Measurements from ENCODE around the gene HERC4.

The HERC4 gene, protein sequence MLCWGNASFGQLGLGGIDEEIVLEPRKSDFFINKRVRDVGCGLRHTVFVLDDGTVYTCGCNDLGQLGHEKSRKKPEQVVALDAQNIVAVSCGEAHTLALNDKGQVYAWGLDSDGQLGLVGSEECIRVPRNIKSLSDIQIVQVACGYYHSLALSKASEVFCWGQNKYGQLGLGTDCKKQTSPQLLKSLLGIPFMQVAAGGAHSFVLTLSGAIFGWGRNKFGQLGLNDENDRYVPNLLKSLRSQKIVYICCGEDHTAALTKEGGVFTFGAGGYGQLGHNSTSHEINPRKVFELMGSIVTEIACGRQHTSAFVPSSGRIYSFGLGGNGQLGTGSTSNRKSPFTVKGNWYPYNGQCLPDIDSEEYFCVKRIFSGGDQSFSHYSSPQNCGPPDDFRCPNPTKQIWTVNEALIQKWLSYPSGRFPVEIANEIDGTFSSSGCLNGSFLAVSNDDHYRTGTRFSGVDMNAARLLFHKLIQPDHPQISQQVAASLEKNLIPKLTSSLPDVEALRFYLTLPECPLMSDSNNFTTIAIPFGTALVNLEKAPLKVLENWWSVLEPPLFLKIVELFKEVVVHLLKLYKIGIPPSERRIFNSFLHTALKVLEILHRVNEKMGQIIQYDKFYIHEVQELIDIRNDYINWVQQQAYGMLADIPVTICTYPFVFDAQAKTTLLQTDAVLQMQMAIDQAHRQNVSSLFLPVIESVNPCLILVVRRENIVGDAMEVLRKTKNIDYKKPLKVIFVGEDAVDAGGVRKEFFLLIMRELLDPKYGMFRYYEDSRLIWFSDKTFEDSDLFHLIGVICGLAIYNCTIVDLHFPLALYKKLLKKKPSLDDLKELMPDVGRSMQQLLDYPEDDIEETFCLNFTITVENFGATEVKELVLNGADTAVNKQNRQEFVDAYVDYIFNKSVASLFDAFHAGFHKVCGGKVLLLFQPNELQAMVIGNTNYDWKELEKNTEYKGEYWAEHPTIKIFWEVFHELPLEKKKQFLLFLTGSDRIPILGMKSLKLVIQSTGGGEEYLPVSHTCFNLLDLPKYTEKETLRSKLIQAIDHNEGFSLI

DNA sequence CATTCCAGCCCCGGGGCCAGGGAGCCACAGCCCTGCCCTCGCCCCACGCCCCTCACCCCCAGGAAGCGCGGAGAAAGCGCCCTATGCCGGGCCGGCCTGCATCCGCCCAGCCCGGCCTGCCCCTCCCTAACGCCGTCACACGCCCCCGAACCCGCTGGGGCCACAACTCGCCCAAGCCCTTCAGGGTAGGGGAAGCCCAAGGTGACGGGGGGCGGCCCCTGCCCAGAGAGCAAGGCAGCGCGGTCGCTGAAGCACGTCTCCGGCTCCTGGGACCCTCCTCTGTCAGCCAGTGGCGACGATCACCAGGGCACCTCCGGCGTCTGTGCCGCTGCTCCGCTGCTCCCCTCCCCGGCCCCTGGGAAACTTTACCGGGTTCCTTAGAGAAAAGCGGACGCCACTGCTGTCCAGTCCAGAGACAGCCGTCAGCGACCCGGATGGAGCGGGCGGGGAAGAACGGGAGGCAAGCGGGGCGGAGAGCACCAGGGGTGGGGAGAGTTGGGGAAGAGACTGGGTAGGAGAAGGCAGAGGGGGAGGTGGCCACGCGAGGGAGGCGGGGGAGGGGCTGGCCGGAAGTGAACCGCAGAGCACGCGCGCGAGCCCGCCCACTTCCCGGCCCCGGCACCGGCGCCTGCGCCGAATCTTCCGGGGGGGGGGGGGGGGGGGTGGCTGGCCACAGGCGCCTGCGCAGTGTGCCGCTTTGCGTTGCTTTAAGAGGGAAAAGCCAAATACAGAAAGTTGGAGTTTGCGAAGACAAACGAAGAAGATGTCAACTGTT, at the start of gene HERC4:
TSS of gene HERC4 (minus strand) at position 509 of the 775 bp plus-strand sequence. CDS start 2,175 bp downstream, outside the sequence.
- peak; percentile 71 to 81 (median 75) for DNase-seq (ENCODE audit: low read depth in 2 of 3, low spot score in 2 of 3)

DNA sequence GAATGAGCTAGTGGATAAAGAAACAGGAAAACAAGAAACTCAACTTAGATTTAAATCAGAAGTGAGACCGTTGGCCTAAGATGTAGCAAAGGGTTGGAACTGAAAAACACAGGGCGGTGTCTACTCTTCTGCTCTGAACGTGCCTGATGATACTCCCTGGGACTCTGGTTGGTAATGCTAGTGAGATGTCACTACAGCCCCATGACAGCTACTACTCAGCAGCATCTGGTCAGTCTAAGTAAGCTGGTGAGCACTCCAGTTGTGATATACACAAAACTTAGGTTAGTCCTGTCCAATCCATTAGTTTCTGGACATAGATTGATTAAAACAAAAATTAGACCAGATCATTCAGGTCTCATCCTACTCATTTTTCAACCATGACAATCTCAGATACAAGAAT, 49.6 kb upstream of the HERC4 start:
- DNase-seq (ENCODE audit: low read depth in 2 of 3, low spot score in 2 of 3) = no peak

- DNase-seq (ENCODE audit: low read depth in 2 of 3, low spot score in 2 of 3) = no peak
Measured at GRCh38 chr10:68121852-68122251, 46.8 kb upstream of the HERC4 start.

- no peak for DNase-seq (ENCODE audit: low read depth in 2 of 3, low spot score in 2 of 3)
Measured at GRCh38 chr10:68121020-68121743, 46.1 kb upstream of the HERC4 start.

GRCh38 chr10:68118657-68119056, 43.6 kb upstream of the HERC4 start:
- DNase-seq (ENCODE audit: low read depth in 2 of 3, low spot score in 2 of 3) = no peak

GRCh38 chr10:68112837-68113236, 37.8 kb upstream of the HERC4 start:
- no peak for DNase-seq (ENCODE audit: low read depth in 2 of 3, low spot score in 2 of 3)

- DNase-seq (ENCODE audit: low read depth in 2 of 3, low spot score in 2 of 3) = no peak
Measured at GRCh38 chr10:68111584-68111983, 36.5 kb upstream of the HERC4 start.

DNA sequence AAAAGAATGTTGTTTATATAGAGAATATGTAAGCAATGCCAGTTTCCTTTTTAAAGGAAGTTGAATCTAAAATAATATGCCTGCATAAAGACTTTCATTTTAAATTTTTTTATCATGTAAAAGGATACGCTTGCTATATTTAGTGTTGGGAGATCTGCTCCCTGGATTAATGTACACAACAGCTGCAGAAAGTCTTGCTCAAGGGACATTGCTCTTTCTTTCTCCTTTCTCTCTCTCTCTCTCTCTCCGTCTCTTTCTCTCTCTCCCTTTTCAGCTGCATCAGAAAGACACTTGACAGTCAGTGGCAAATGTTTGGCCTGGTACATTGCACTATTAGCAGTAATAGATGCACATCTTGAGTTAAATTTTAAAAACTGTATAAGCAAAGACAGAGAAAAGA, 34.9 kb upstream of the HERC4 start:
- DNase-seq (ENCODE audit: low read depth in 2 of 3, low spot score in 2 of 3) = no peak

GRCh38 chr10:68109331-68109730, 34.2 kb upstream of the HERC4 start, which contains the start of gene MYPN:
MYPN (plus strand) TSS chr10:68109488; CDS start chr10:68121439, 11,951 bp downstream.
- no peak for DNase-seq (ENCODE audit: low read depth in 2 of 3, low spot score in 2 of 3)

DNA sequence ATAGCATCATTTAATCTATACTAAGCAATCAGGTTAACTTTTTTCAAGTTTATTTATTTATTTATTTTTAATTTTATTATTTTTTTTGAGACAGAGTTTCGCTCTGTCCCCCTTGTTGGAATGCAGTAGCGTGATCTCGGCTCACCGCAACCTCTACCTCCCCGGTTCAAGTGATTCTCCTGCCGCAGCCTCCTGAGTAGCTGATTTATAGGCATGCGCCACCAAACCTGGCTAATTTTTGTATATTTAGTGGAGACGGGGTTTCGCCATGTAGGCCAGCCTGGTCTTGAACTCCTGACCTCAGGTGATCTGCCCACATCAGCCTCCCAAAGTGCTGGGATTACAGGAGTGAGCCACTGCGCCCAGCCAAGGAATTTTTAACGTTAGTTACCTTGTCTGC, 33.6 kb upstream of the HERC4 start:
- no peak for DNase-seq (ENCODE audit: low read depth in 2 of 3, low spot score in 2 of 3)

DNA sequence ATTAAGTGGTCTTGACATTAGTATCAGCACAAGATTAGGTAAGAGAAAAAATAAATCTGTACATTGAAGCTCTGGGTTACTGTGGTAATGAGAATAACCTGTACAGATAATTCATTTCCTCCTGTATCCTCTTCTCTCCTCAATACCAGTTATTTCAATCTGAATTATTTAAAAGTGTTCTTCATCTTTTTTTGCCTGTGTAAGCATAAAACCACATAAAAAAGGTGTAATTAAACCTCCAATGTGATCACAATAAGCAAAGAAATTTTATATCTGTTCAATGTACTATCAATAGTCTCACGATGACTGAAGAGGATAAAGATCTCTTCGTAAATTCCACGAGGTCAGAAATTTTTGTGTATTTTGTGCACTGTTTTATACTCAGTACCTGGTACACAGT, 33.0 kb upstream of the HERC4 start:
- no peak for DNase-seq (ENCODE audit: low read depth in 2 of 3, low spot score in 2 of 3)

DNA sequence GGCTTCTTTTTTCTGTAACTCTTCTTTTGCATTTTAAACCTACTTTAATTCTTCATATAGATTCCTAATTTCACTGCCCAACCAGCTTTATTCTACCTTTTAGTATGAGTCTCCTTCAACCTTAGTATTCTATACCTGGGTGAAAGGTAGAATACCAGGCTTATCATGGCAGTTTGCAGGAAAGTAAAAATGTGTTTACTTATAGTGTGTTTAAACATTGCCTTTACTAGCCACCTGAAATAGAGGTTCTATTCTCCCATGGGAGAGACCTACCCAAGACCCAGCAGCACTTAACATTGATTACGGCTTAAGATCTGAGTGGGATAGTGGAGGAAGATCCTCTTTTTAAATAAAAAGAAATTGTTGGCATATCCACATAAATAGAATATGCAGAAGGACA, 32.6 kb upstream of the HERC4 start:
- DNase-seq (ENCODE audit: low read depth in 2 of 3, low spot score in 2 of 3) = no peak

GRCh38 chr10:68106656-68107055, 31.6 kb upstream of the HERC4 start:
- DNase-seq (ENCODE audit: low read depth in 2 of 3, low spot score in 2 of 3) = no peak

DNA sequence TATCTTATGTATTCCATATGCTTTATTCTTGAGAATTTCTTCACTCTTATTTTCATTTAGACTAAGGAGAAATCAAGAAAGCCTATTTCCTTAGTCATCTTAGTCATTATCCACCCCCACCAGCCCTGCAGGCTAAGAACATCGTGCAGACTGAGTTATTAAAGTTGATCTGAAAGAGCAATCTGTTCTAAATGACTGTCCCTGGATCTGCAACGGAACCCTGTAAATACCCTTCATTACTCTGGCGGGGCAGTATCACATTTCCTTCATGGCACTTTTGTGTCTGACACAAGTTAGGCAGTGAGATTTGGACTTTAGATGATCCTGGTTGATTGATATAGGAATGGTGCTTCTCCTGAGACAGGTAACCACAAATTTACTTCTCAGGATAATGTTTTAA, 30.7 kb upstream of the HERC4 start:
- no peak for DNase-seq (ENCODE audit: low read depth in 2 of 3, low spot score in 2 of 3)

DNA sequence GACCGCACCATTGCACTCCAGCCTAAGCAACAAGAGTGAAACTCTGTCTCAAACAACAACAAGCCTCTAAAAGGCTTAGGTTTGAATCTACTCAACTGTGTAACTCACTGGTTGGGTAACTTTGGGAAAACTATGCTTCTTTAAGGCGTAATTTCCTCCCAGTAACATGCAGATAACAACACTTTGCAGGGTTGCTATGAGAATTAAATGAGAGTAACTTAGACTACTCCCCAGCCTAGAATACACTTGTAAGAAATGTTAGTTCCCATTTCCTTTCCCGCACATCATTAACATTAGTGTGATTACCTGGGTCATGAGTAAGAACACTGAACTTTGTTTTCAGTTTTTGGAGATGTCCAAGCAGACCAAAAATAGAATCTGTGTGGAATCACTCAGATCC, 28.8 kb upstream of the HERC4 start:
- DNase-seq (ENCODE audit: low read depth in 2 of 3, low spot score in 2 of 3) = no peak

DNA sequence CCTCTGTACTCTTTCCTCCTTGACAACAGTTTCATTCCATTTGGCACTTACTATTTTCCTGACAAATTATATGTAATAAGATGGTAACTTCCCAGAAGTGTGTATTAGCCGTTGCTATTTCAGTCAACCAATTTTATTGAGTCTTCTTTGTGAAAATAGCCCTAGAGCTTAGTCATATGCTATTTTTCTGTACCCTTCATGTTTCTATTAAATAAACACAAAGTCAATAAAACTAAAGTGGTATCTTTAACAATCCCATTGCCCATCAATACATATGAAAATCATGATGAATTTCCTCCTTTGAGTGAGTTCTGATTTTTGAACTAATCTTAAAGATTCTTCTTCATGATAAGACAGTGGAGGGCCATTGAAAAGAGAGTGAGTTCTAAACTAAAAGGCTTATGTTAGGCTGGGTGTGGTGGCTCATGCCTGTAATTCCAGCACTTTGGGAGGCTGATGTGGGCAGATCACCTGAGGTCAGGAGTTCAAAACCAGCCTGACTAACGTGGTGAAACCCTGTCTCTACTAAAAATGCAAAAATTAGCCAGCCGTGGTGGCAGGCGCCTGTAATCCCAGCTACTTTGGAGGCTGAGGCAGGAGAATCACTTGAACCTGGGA, 28.3 kb upstream of the HERC4 start:
- DNase-seq (ENCODE audit: low read depth in 2 of 3, low spot score in 2 of 3) = no peak

DNA sequence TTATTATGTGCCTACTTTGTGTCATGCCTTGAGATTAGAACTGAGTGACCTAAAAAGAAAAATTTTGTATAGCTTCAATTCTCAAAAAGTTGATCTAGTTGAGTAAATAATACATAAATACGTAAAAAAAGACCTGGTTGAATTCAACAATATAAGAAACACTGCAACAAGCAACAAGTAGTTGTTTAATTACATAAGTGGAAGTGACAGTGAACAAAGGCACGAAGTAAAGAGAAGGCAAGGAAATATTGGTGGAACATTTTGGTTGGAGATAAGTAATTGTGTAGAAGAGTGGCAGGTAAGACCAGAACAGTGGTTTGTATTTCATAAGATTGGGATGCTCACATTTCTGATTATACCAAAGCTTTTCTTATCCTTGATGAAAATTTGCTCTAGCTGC, 26.0 kb upstream of the HERC4 start:
- no peak for DNase-seq (ENCODE audit: low read depth in 2 of 3, low spot score in 2 of 3)

- no peak for DNase-seq (ENCODE audit: low read depth in 2 of 3, low spot score in 2 of 3)
Measured at GRCh38 chr10:68099736-68100135, 24.7 kb upstream of the HERC4 start.

DNA sequence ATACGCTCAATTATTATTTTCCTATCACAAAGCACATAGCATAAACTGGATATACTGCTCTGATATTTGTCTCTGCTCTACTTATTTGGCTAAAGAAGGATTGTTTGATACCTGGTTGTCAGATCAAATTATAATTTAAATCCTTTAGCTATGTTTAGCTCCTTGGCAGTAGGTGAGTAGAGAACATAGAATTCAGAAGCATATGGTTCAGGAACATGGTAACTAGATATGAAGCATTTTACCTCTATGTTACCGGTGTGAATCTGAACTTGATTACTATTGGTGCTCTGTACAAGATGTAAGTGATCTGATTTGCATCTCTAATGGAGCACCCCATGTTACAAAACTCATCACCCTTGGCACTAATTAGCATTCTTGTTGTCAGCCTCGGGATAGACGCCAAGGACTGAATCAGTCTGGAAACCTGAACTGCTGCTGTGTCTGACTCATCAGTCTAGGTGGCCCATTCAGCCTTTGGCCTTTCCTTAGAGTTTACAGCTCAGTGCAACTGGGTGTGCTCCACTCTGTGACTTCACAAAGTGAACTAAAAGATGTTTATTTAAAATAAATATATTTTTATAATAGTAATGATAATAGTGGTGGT, 21.9 kb upstream of the HERC4 start:
- no peak for DNase-seq (ENCODE audit: low read depth in 2 of 3, low spot score in 2 of 3)

GRCh38 chr10:68095153-68095552, 20.1 kb upstream of the HERC4 start:
- no peak for DNase-seq (ENCODE audit: low read depth in 2 of 3, low spot score in 2 of 3)

Measured in activated CD8-positive, alpha-beta memory T cell treated with anti-CD3 and anti-CD28 coated beads for 48 hours (primary cell).